GM19372 (cell line): ENCODE measurements around the gene HOMEZ.
"Not testable (repeated sequence)": the region's sequence is repeated elsewhere in the genome, so short reads cannot be mapped to it uniquely, and the experiment has no call there.

Experiments used
- ATAC-seq: cut with Tn5 transposase; IDR thresholded peaks from one replicate; pipeline ENCODE4 v1.9.1; 2021; ENCODE audit warnings: mild to moderate bottlenecking, low read depth, moderate library complexity; ENCODE audit not compliant: unreplicated experiment

Gene HOMEZ

DNA sequence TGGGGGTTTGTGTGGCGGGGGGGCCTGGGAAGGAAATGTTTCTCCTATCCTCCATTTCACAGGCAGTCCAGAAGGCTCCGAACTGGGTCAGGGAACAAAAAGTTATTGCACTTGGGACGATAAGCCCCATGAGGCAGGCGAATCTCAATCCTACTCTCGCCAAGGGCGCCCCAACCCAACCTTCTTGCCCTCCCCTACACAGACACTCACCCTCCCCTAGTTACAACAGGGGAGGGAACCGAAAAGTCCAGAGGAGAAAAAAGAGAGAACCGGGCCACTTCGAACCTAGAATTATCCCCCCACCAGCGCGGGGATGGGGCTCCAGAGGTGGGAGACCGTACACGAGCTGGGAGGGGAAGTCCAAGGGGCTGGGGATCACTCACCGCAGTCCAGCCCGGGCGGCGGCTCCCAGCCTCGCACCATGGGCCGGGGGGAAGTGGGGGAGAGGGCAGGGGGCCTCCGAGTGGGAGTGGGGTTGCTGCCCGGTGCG, 357 bp downstream of the HOMEZ start:
- peak; percentile 23 for ATAC-seq

- ATAC-seq: no peak
Measured at GRCh38 chr14:23284654-23285529, 1.0 kb downstream of the HOMEZ start.

DNA sequence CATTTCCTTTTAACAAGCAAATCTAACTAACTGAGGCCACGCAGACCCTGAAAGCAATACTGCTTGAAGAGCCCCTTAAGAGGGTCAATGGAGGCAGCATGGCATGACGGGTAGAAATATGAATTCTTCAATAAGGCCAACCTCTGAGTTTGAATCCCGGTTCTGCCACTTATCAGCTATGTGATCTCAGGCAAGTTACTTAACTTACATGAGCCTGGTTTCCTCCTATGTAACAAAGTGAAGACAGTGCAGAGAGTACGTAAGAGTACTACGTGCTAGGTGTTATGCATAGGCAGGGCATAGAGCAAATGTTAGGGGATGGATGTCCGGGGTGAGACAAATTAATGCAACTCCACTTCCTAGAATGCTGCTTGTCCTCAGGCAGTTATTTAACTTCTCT, 4.7 kb downstream of the HOMEZ start:
- ATAC-seq: no peak

DNA sequence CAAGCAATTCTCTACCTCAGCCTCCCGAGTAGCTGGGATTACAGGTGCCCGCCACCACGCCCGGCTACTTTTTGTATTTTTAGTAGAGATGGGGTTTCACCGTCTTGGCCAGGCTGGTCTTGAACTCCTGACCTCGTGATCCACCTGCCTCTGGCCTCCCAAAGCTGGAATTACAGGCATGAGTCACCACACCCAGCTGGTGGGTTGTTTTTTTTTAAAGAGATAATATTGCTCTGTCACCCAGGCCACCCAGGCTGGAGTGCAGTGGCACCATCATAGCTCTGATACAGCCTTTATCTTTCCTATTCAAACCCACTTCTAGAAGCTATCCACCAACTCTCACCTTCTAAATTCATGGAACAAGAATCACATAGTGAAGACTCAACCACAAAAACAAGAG, 8.0 kb downstream of the HOMEZ start:
- ATAC-seq: not testable (repeated sequence)

GRCh38 chr14:23277189-23277588, 8.7 kb downstream of the HOMEZ start:
- ATAC-seq: no peak

DNA sequence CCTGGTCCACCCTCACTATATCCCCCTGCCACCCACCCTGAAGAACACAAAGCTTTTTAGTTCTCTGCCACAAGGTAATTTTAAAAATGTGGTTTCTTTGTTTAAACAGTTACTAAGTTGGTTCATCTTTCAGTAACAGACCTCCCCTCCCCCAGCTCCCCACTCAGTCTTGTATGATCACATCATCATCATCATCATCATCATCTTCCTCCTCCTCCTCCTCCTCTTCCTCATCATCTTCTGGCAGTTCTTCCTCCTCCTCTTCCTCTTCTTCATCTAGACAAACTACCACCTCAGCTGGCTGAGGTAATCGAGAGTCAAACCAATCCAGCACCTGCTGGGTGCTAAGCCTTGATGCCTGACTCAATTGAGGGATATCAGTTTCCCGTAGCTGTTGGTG, 10.5 kb downstream of the HOMEZ start:
- no peak for ATAC-seq

GRCh38 chr14:23269193-23269592, 16.7 kb downstream of the HOMEZ start:
- no peak for ATAC-seq

- ATAC-seq: not testable (repeated sequence)
Measured at GRCh38 chr14:23260849-23261248, 25.1 kb downstream of the HOMEZ start.

- no peak for ATAC-seq
Measured at GRCh38 chr14:23259426-23259825, 26.5 kb downstream of the HOMEZ start.

GRCh38 chr14:23258256-23258655, 27.7 kb downstream of the HOMEZ start:
- ATAC-seq: no peak

DNA sequence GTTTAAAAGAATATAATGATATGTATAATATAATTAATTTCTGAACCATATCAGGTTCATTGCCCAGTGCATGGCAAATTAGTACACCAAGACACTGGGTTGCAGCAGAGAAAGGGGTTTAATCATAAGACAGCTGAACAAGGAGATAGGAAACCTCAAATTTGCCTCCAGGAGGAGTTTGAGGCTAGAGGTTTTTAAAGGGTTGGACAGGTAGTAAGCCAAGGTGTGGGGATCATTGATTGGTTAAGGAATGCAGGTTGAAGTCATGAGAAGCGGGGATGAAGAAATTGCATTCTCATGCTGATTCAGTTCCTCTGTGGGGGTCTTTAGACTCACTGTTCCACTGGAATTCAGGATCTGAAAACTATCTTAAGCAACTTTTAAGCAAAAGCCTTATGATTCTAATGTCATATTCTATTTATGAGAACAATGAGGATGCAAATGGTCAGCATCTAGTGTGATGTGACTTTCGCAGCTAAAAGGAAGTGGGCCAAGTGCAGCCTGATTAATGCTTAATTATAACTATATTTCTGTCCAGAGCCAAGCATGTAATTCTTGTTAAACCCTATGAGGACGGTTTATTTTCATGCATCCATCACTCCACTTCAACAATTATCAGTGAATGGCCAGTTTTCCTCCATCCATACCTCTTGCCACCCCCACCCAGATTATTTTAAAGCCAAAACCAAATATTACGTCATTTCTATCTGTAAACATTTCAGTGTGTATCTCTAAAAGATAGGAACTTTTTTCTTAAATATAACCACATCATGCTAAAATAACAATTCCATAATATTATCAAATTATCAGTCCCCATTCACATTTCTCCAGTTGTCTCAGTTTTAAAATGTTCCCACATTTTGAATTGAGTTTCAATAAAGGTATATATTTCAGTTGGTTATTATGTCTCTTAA, 33.3 kb downstream of the HOMEZ start:
- no peak for ATAC-seq

GRCh38 chr14:23252006-23252405, 33.9 kb downstream of the HOMEZ start:
- no peak for ATAC-seq

DNA sequence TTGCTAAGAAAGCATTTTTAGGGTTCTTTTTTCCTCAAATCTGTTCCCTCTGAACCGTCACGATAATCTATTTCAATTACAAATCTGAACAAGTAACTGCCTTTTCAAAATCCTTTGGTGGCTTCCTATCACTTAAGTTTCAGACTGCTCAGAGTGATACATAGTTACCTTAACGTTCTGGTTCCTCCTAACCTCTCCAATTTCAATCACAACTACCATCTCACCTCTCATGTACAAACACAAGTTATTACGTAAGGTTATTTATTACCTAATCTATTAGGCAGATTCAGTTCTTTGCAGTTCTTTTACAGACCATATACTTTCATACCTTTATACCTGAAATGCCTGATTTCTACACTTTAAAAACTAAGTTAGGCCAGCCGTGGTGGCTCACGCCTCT, 36.1 kb downstream of the HOMEZ start:
- ATAC-seq: no peak

DNA sequence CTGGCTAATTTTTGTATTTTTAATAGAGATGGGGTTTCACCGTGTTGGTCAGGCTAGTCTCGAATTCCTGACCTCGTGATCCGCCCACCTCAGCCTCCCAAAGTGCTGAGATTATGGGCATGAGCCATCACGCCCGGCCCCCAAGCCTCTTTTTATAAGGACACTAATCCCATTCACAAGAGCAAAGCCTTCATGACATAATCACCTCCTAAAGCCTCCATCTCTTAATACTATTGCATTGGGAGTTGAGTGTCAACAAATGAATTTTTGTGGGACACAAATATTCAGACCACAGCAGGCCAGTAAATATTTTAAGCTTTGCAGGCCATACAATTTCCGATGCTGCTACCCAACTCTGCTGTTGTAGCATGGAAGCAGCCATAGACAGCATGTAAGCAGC, 37.3 kb downstream of the HOMEZ start:
- ATAC-seq: no peak

GRCh38 chr14:23245282-23245681, 40.6 kb downstream of the HOMEZ start:
- ATAC-seq: no peak

GRCh38 chr14:23243066-23243465, 42.9 kb downstream of the HOMEZ start:
- no peak for ATAC-seq

- ATAC-seq: no peak
Measured at GRCh38 chr14:23242076-23242475, 43.9 kb downstream of the HOMEZ start.

- not testable (repeated sequence) for ATAC-seq
Measured at GRCh38 chr14:23241061-23241715, 44.7 kb downstream of the HOMEZ start.

GRCh38 chr14:23240661-23241060, 45.3 kb downstream of the HOMEZ start:
- ATAC-seq: no peak

GRCh38 chr14:23237772-23238594, 47.9 kb downstream of the HOMEZ start, which contains the start of gene RNF212B:
Gene RNF212B (plus strand): TSS chr14:23237936. CDS start chr14:23240346, 2,410 bp downstream.
- peak; percentile 62 for ATAC-seq
